ENCODE data around the gene PLIN3.

PLIN3 gene

GRCh38 chr19:4909156-4909896 is 41.9 kb upstream of the PLIN3 start, which contains the start of gene UHRF1:
Gene UHRF1 (plus strand): TSS chr19:4909501. CDS start chr19:4910886, 1,385 bp downstream.
- Histone ChIP-seq H4K20me1 (ENCODE audit: insufficient read depth, low read length) (no peaks in the 10 kb centered on the region), H3K79me2 (ENCODE audit: insufficient read depth, low read length) (peaks cover 38% of the 10 kb centered on the region), H3K9me2 (ENCODE audit: low read depth, low read length) (no peaks in the 10 kb centered on the region), H3K4me3 (ENCODE audit: low read depth, low read length, poor library complexity, severe bottlenecking) (peak within 1 kb of the TSS; percentile 76), H3K9ac (ENCODE audit: low read length) (peak within 1 kb of the TSS; percentile 84), H3K27ac (ENCODE audit: low read depth, low read length, poor library complexity, severe bottlenecking) (peak within 1 kb of the TSS; percentile 75), H2AFZ (ENCODE audit: low read length) (no peak within 1 kb of the TSS), H3K4me2 (ENCODE audit: low read length) (peak within 1 kb of the TSS; percentile 90), H3K36me3 (ENCODE audit: insufficient read depth, low read length) (peaks cover 39% of the 10 kb centered on the region), H3K27me3 (ENCODE audit: insufficient read depth, low read length) (no peaks in the 10 kb centered on the region), H3F3A (ENCODE audit: insufficient read depth, low read length) (0 out of 2 replicates have a peak, but pooled peaks cover 3% of the 10 kb centered on the region), H3K4me1 (ENCODE audit: insufficient read depth, low read length, severe bottlenecking) (peaks cover 35% of the 10 kb centered on the region), H3K9me3 (ENCODE audit: low read length) (no peaks in the 10 kb centered on the region)
- no peak for TF ChIP-seq EZH2 (IDR thresholded peaks at IDR 0.05; ENCODE audit: borderline replicate concordance, low read length)

DNA sequence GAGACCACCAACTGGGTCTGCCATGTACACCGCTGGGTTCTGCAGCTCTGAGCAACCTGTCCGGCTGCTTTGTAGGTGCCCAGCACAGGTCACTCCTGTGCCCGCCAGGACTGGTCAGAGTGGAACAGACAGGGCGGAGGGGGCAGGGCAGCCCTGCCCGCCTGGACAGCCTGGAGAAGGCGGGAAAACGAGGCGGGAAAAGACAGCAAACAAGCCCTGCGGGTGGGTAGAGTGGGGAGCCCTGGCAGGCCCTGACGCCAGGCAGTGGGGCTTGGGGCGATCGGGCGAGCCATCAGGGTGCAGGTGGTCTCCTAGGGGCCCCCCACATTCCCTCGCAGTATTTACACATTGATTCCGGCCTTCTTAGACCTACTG is 41.3 kb upstream of the PLIN3 start:
- no peak for TF ChIP-seq EZH2 (IDR thresholded peaks at IDR 0.05; ENCODE audit: borderline replicate concordance, low read length)
- TF ChIP-seq, protein P1, sequence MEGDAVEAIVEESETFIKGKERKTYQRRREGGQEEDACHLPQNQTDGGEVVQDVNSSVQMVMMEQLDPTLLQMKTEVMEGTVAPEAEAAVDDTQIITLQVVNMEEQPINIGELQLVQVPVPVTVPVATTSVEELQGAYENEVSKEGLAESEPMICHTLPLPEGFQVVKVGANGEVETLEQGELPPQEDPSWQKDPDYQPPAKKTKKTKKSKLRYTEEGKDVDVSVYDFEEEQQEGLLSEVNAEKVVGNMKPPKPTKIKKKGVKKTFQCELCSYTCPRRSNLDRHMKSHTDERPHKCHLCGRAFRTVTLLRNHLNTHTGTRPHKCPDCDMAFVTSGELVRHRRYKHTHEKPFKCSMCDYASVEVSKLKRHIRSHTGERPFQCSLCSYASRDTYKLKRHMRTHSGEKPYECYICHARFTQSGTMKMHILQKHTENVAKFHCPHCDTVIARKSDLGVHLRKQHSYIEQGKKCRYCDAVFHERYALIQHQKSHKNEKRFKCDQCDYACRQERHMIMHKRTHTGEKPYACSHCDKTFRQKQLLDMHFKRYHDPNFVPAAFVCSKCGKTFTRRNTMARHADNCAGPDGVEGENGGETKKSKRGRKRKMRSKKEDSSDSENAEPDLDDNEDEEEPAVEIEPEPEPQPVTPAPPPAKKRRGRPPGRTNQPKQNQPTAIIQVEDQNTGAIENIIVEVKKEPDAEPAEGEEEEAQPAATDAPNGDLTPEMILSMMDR (IDR thresholded peaks at IDR 0.05; ENCODE audit: low read length), result no peak
- Histone ChIP-seq H3K27ac (ENCODE audit: low read depth, low read length, poor library complexity, severe bottlenecking) (no peak overlapping the region), H4K20me1 (ENCODE audit: insufficient read depth, low read length) (no peaks in the 10 kb centered on the region), H3K36me3 (ENCODE audit: insufficient read depth, low read length) (peaks cover 33% of the 10 kb centered on the region), H3K4me3 (ENCODE audit: low read depth, low read length, poor library complexity, severe bottlenecking) (peak overlapping the region; percentile 76), H3K27me3 (ENCODE audit: insufficient read depth, low read length) (no peaks in the 10 kb centered on the region), H3K79me2 (ENCODE audit: insufficient read depth, low read length) (peaks cover 33% of the 10 kb centered on the region), H3K4me2 (ENCODE audit: low read length) (peak overlapping the region; percentile 60), H3K9me3 (ENCODE audit: low read length) (no peaks in the 10 kb centered on the region), H2AFZ (ENCODE audit: low read length) (no peak overlapping the region), H3F3A (ENCODE audit: insufficient read depth, low read length) (0 out of 2 replicates have a peak, but pooled peaks cover 3% of the 10 kb centered on the region), H3K9ac (ENCODE audit: low read length) (peak overlapping the region; percentile 84; the same call in 1 of the 2 replicates), H3K4me1 (ENCODE audit: insufficient read depth, low read length, severe bottlenecking) (peaks cover 35% of the 10 kb centered on the region), H3K9me2 (ENCODE audit: low read depth, low read length) (no peaks in the 10 kb centered on the region)

DNA sequence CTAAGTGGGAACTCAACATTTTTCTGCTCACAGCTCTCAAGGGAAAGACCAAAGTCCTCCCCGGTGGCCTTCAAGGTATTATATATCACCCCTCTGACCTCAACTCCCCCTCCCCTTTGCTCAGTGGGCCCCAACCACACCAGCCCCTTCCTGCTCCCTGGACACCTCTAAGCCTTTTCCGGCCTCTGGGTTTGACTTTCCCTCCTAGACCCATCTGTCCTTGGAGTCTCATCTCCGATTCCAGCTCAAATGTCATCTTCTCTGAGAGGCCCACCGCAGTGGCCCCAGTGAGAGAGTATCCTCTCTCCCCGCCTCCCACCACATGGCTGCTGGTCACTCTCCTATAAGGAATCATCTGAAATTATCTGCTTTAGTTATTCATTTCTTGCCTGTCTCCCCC is 40.9 kb upstream of the PLIN3 start:
- H3K36me3 ChIP-seq (ENCODE audit: insufficient read depth, low read length), result peaks cover 29% of the 10 kb centered on the region
- H3K27me3 ChIP-seq (ENCODE audit: insufficient read depth, low read length), result no peaks in the 10 kb centered on the region
- no peak overlapping the region; the same call in 1 of the 2 replicates for H3K9ac ChIP-seq (ENCODE audit: low read length)
- H3K27ac ChIP-seq (ENCODE audit: low read depth, low read length, poor library complexity, severe bottlenecking), result no peak overlapping the region
- no peak overlapping the region for H3K4me3 ChIP-seq (ENCODE audit: low read depth, low read length, poor library complexity, severe bottlenecking)
- H3K4me2 ChIP-seq (ENCODE audit: low read length), result no peak overlapping the region
- no peaks in the 10 kb centered on the region for H3K9me3 ChIP-seq (ENCODE audit: low read length)
- H3F3A ChIP-seq (ENCODE audit: insufficient read depth, low read length), result 0 out of 2 replicates have a peak, but pooled peaks cover 3% of the 10 kb centered on the region
- H3K9me2 ChIP-seq (ENCODE audit: low read depth, low read length), result no peaks in the 10 kb centered on the region
- peaks cover 29% of the 10 kb centered on the region for H3K79me2 ChIP-seq (ENCODE audit: insufficient read depth, low read length)
- H2AFZ ChIP-seq (ENCODE audit: low read length), result no peak overlapping the region
- TF ChIP-seq EZH2 (IDR thresholded peaks at IDR 0.05; ENCODE audit: borderline replicate concordance, low read length), result no peak
- TF ChIP-seq, protein P1 (IDR thresholded peaks at IDR 0.05; ENCODE audit: low read length), result no peak
- peaks cover 35% of the 10 kb centered on the region for H3K4me1 ChIP-seq (ENCODE audit: insufficient read depth, low read length, severe bottlenecking)
- H4K20me1 ChIP-seq (ENCODE audit: insufficient read depth, low read length), result no peaks in the 10 kb centered on the region

Data from OCI-LY1 (cell line).